NCI-H1417 (cell line): ENCODE measurements around the gene TGM6.

Experiments
- DNase-seq, 3 experiments: peaks; one replicate each; lab custom pipeline; 2025; lab: John Stamatoyannopoulos, UW

The TGM6 gene

GRCh38 chr20:2364044-2364443 lies 16.7 kb upstream of the TGM6 start:
- DNase-seq: no peak

- no peak for DNase-seq
Measured at GRCh38 chr20:2365091-2365490, 15.6 kb upstream of the TGM6 start.

- DNase-seq: no peak
Measured at GRCh38 chr20:2365666-2366065, 15.0 kb upstream of the TGM6 start.

GRCh38 chr20:2368621-2369020 lies 12.1 kb upstream of the TGM6 start:
- DNase-seq: no peak

- no peak for DNase-seq
Measured at GRCh38 chr20:2373098-2373497, 7.6 kb upstream of the TGM6 start.

GRCh38 chr20:2374346-2375125 lies 6.2 kb upstream of the TGM6 start:
- DNase-seq: no peak

- no peak for DNase-seq
Measured at GRCh38 chr20:2378893-2379292, 1.8 kb upstream of the TGM6 start.

GRCh38 chr20:2379511-2380229 lies 1.0 kb upstream of the TGM6 start:
- DNase-seq: peak in 2 of 3 experiments; percentile 18 to 59

- no peak for DNase-seq
Measured at GRCh38 chr20:2381303-2381702, 602 bp downstream of the TGM6 start.

- DNase-seq: no peak
Measured at GRCh38 chr20:2382833-2383232, 2.1 kb downstream of the TGM6 start.

- no peak for DNase-seq
Measured at GRCh38 chr20:2385026-2385425, 4.3 kb downstream of the TGM6 start.

GRCh38 chr20:2385496-2385895 lies 4.8 kb downstream of the TGM6 start:
- no peak for DNase-seq

GRCh38 chr20:2386516-2387179 lies 5.9 kb downstream of the TGM6 start:
- DNase-seq: peak in 1 of 3 experiments; percentile 44

GRCh38 chr20:2387180-2387577 lies 6.5 kb downstream of the TGM6 start:
- DNase-seq: peak in 2 of 3 experiments; percentile 33 to 44

GRCh38 chr20:2387580-2387979 lies 6.9 kb downstream of the TGM6 start:
- no peak for DNase-seq

GRCh38 chr20:2390951-2391675 lies 10.4 kb downstream of the TGM6 start:
- DNase-seq: no peak

- no peak for DNase-seq
Measured at GRCh38 chr20:2394411-2395055, 13.8 kb downstream of the TGM6 start.

- DNase-seq: no peak
Measured at GRCh38 chr20:2395136-2395535, 14.4 kb downstream of the TGM6 start.

GRCh38 chr20:2396241-2396814 lies 15.6 kb downstream of the TGM6 start:
- DNase-seq: no peak

- no peak for DNase-seq
Measured at GRCh38 chr20:2397091-2397490, 16.4 kb downstream of the TGM6 start.

GRCh38 chr20:2397595-2398145 lies 17.0 kb downstream of the TGM6 start:
- no peak for DNase-seq
